Suprapubic skin (tissue), 4 donors: ENCODE data around the gene INIP. TPM values are rescaled to one million over a fixed set of nuclear protein-coding genes. Genes with fewer than 3 reads are reported as not detected.

Experiments
- DNase-seq, 2 donors: peaks; one replicate each; pipeline ENCODE4 v3.0.0-alpha.2; 2019; ENCODE audit warnings: low spot score in 2 of 2
- H3K27ac ChIP-seq: fragments of 200-600 bp; sonication (generic); one replicate; pipeline ENCODE4 v1.5.1; 2019
- H3K27me3 ChIP-seq: fragments of 200-600 bp; sonication (generic); one replicate; pipeline ENCODE4 v1.5.1; 2019
- H3K36me3 ChIP-seq: fragments of 200-600 bp; sonication (generic); one replicate; pipeline ENCODE4 v1.5.1; 2019
- H3K4me1 ChIP-seq: fragments of 200-600 bp; sonication (generic); one replicate; pipeline ENCODE4 v1.5.1; 2019
- H3K4me3 ChIP-seq: fragments of 200-600 bp; sonication (generic); one replicate; pipeline ENCODE4 v1.5.1; 2019; ENCODE audit warnings: mild to moderate bottlenecking
- H3K9me3 ChIP-seq: fragments of 200-600 bp; sonication (generic); one replicate; pipeline ENCODE4 v1.5.1; 2019
- CTCF ChIP-seq, 2 donors: fragments of 200-600 bp in 1 of 2; fragments of 450-650 bp in 1 of 2; sonication (generic) in 1 of 2; IDR thresholded peaks; one replicate each; pipeline ENCODE4 v1.5.1; 2016 to 2019; ENCODE audit warnings: antibody characterized with exemption in 2 of 2, mild to moderate bottlenecking in 1 of 2, moderate library complexity in 1 of 2
- EP300 ChIP-seq: sonication (generic); formaldehyde crosslinking; IDR thresholded peaks from one replicate; pipeline ENCODE4 v1.6.1; 2017; ENCODE audit warnings: antibody characterized with exemption
- POLR2A ChIP-seq, 2 donors: fragments of 450-650 bp; IDR thresholded peaks; one replicate each; pipeline ENCODE4 v1.6.1; 2017; ENCODE audit warnings: antibody characterized with exemption in 2 of 2, mild to moderate bottlenecking in 2 of 2, moderate library complexity in 2 of 2
- POLR2AphosphoS5 ChIP-seq, 3 donors: sonication (generic); formaldehyde crosslinking; IDR thresholded peaks; one replicate each; pipeline ENCODE4 v1.6.1; 2017; ENCODE audit warnings: antibody characterized with exemption in 3 of 3
- WGBS: methylation state at CpG from one replicate; pipeline ENCODE4 v1.1.5; 2018; 5-methylcytosine and 5-hydroxymethylcytosine counted together
- total RNA-seq, 4 donors: library from RNA; depleted of rRNA; stranded (reverse); fragments of >200 nt; gene quantifications; one replicate each; pipeline ENCODE4 v1.1.0, GENCODE V29; 2016

INIP gene
- total RNA-seq, 4 donors from 2014 or later: 9.0 to 14.9 (median 14.2) TPM

- H3K4me1 ChIP-seq: no peaks in the 10 kb centered on the region
- H3K4me3 ChIP-seq: no peak overlapping the region
- no peak for TF ChIP-seq CTCF (IDR thresholded peaks at IDR 0.05)
- no peak for TF ChIP-seq POLR2A (IDR thresholded peaks at IDR 0.05)
- TF ChIP-seq EP300: no peak
- TF ChIP-seq POLR2AphosphoS5 (IDR thresholded peaks at IDR 0.05): no peak
- over 99% methylated on average over 4 of the region's 4 CpGs for WGBS
- H3K27me3 ChIP-seq: no peaks in the 10 kb centered on the region
- no peaks in the 10 kb centered on the region for H3K36me3 ChIP-seq
- peaks cover 6% of the 10 kb centered on the region for H3K9me3 ChIP-seq
- no peak for DNase-seq
- H3K27ac ChIP-seq: no peak overlapping the region
Measured at GRCh38 chr9:112640311-112640710, 77.6 kb downstream of the INIP start.

Other genes with a start within 250 kb of the INIP start
- 10 to 100 TPM; 10.2 to 18.3 (median 10.6) TPM for gene KIAA1958, start 231.3 kb downstream of the INIP start, total RNA-seq
- gene SNX30, start 32.6 kb upstream of the INIP start, total RNA-seq: 10 to 100 TPM; 12.8 to 16.1 (median 14.4) TPM
- gene SLC46A2, start 172.8 kb upstream of the INIP start, total RNA-seq: 10 to 100 TPM in 3 of 4 donors, 1 to 10 TPM in 1; 5.6 to 65.2 (median 42.4) TPM